Smooth muscle cell (in vitro differentiated cells): ENCODE measurements around the gene GALM. TPM values are rescaled to one million over a fixed set of nuclear protein-coding genes. Genes with fewer than 3 reads are reported as not detected.

ENCODE experiments used
- DNase-seq: peaks from one replicate; lab custom pipeline; 2025; ENCODE audit not compliant: unreplicated experiment; lab: John Stamatoyannopoulos, UW
- H2AFZ ChIP-seq: fragments of 200-600 bp; sonication (generic); 2 replicates; pipeline ENCODE4 v1.6.0; 2016; ENCODE audit warnings: antibody characterized with exemption, low read depth, mild to moderate bottlenecking
- H3F3A ChIP-seq: fragments of 200-600 bp; sonication (generic); 2 replicates; pipeline ENCODE4 v1.6.0; 2017; ENCODE audit warnings: antibody characterized with exemption, low read depth
- H3K27ac ChIP-seq: fragments of 200-600 bp; sonication (generic); 2 replicates; pipeline ENCODE4 v1.5.1; 2016; ENCODE audit warnings: low read depth, mild to moderate bottlenecking
- H3K27me3 ChIP-seq: fragments of 200-600 bp; sonication (generic); 2 replicates; pipeline ENCODE4 v1.6.1; 2016; ENCODE audit warnings: low read depth, mild to moderate bottlenecking
- H3K36me3 ChIP-seq: fragments of 200-600 bp; sonication (generic); 2 replicates; pipeline ENCODE4 v1.5.1; 2016; ENCODE audit warnings: low read depth
- H3K4me1 ChIP-seq: fragments of 200-600 bp; sonication (generic); 2 replicates; pipeline ENCODE4 v1.5.1; 2016; ENCODE audit warnings: low read depth
- H3K4me2 ChIP-seq: fragments of 200-600 bp; sonication (generic); 2 replicates; pipeline ENCODE4 v1.6.0; 2016; ENCODE audit warnings: mild to moderate bottlenecking
- H3K4me3 ChIP-seq: fragments of 200-600 bp; sonication (generic); 2 replicates; pipeline ENCODE4 v1.5.1; 2016; ENCODE audit warnings: mild to moderate bottlenecking
- H3K79me2 ChIP-seq: fragments of 200-600 bp; sonication (generic); 2 replicates; pipeline ENCODE4 v1.6.0; 2016; ENCODE audit warnings: low read depth, mild to moderate bottlenecking
- H3K9ac ChIP-seq: fragments of 200-600 bp; sonication (generic); 2 replicates; pipeline ENCODE4 v1.6.0; 2016; ENCODE audit warnings: low read depth
- H3K9me3 ChIP-seq: fragments of 200-600 bp; sonication (generic); replicated peaks from 2 replicates; pipeline ENCODE4 v1.5.1; 2016; ENCODE audit warnings: low read depth
- H4K20me1 ChIP-seq: fragments of 200-600 bp; sonication (generic); 2 replicates; pipeline ENCODE4 v1.6.0; 2016; ENCODE audit warnings: low read depth
- WGBS: methylation state at CpG from one replicate; pipeline ENCODE4 v1.1.7; 2016; ENCODE audit warnings: low lambda C conversion rate; 5-methylcytosine and 5-hydroxymethylcytosine counted together
- polyA plus RNA-seq: library from polyadenylated mRNA; unstranded; fragments of >200 nt; fragmentation: Nextera tagmentation; extraction: Ambion mirVana; gene quantifications from 2 replicates; pipeline ENCODE4 v1.2.1, GENCODE V29; 2016
- total RNA-seq: library from RNA; depleted of rRNA; stranded (reverse); fragments of >200 nt; gene quantifications from 2 replicates; pipeline ENCODE4 v1.2.3, GENCODE V29; 2014
- TF ChIP-seq, protein P1 (sequence below): fragments of 200-600 bp; sonication (generic); IDR thresholded peaks from 2 replicates; pipeline ENCODE4 v1.5.1; 2017; ENCODE audit warnings: borderline replicate concordance, mild to moderate bottlenecking, antibody characterized with exemption; ENCODE audit not compliant: insufficient read depth, poor library complexity, severe bottlenecking

The GALM gene
- total and polyA plus RNA-seq, 2 experiments from 2014 or later: 13.1 to 18.9 TPM

DNA sequence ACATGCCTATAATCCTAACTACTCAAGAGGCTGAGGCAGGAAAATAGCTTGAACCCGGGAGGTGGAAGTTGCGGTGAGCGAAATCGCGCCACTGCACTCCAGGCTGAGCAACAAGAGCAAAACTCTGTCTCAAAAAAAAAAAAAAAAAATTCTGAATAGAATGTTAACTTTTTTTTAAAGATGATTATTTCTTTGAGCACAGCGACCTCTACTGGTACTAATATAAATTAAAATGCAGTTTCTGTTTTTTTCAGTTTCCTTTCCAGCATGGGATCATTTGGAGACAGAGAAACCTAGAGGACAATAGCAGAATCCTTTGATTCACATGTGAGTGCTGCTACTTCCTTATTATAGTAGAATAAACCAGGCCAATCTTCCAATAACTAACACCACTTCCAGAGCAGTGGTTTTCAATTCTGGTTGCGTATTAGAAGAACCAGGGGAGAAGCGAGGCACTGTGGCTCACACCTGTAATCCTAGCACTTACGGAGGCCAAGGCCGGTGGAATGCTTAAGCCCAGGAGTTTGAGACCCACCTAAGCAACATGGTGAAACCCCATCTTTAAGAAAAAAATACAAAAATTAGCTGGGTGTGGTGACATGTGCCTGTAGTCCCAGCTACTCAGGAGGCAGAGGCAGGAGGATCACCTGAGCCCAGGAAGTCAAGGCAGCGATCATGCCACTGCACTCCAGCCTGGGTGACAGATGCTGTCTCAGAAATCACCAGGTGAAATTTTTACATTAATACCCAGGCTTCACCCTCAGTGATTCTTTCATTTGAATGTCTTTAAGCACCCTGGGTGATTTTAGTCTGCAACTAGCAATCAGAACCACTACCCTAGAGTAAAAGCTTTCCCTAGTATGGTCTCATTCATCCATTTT lies 75.2 kb downstream of the GALM start:
- Histone ChIP-seq H3F3A (peaks cover 25% of the 10 kb centered on the region), H3K9ac (no peak overlapping the region), H3K9me3 (no peaks in the 10 kb centered on the region), H3K27me3 (no peaks in the 10 kb centered on the region), H3K27ac (no peak overlapping the region), H2AFZ (no peak overlapping the region), H3K4me1 (no peaks in the 10 kb centered on the region), H3K79me2 (peaks cover 20% of the 10 kb centered on the region), H4K20me1 (peaks cover 48% of the 10 kb centered on the region), H3K4me3 (no peak overlapping the region), H3K4me2 (no peak overlapping the region), H3K36me3 (peaks cover 19% of the 10 kb centered on the region)
- TF ChIP-seq, protein P1, sequence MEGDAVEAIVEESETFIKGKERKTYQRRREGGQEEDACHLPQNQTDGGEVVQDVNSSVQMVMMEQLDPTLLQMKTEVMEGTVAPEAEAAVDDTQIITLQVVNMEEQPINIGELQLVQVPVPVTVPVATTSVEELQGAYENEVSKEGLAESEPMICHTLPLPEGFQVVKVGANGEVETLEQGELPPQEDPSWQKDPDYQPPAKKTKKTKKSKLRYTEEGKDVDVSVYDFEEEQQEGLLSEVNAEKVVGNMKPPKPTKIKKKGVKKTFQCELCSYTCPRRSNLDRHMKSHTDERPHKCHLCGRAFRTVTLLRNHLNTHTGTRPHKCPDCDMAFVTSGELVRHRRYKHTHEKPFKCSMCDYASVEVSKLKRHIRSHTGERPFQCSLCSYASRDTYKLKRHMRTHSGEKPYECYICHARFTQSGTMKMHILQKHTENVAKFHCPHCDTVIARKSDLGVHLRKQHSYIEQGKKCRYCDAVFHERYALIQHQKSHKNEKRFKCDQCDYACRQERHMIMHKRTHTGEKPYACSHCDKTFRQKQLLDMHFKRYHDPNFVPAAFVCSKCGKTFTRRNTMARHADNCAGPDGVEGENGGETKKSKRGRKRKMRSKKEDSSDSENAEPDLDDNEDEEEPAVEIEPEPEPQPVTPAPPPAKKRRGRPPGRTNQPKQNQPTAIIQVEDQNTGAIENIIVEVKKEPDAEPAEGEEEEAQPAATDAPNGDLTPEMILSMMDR: peak; percentile 62
- 89% methylated on average over 11 of the region's 11 CpGs for WGBS
- DNase-seq: no peak

DNA sequence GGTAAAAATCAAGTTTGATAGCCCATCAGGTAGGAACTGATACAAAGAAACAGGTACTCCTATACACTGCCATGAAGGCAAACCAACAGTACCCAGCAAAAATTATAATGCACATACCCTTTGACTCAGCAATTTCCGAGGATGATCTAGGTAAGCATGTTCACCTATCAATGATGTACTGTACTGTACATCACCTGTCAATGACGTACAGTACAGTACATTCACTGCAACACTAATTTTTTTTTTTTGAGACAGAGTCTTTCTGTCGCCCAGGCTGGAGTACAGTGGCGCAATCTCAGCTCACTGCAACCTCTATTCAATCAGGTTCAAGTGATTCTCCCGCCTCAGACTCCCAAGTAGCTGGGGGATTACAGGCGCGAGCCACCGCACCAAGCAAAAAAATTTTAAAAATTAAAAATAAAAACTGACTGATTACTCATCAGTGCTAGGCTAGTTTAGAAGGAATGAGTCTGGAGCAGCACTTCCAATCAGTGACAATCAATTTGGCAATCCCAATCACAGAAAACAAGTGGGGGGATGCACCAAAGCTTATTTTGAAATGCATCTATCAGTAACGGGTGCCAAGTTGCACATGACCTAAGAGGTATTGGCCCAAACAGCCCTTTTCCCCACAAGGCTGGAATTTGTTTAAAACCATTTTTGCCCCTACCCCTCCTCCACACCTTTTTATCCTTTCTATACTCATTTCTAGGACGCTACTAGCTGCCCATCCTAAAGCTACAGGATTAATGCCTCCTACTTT lies 77.1 kb downstream of the GALM start:
- Histone ChIP-seq H3K27ac (no peak overlapping the region), H3K9me3 (no peaks in the 10 kb centered on the region), H3K4me2 (no peak overlapping the region), H2AFZ (no peak overlapping the region), H3K4me3 (no peak overlapping the region), H3K27me3 (no peaks in the 10 kb centered on the region), H3K4me1 (peaks cover 5% of the 10 kb centered on the region), H3K9ac (no peak overlapping the region), H3F3A (peaks cover 43% of the 10 kb centered on the region), H3K36me3 (peaks cover 36% of the 10 kb centered on the region), H3K79me2 (peaks cover 39% of the 10 kb centered on the region), H4K20me1 (peaks cover 67% of the 10 kb centered on the region)
- TF ChIP-seq, protein P1: no peak
- WGBS: 94% methylated on average over 10 of the region's 10 CpGs
- DNase-seq: no peak

DNA sequence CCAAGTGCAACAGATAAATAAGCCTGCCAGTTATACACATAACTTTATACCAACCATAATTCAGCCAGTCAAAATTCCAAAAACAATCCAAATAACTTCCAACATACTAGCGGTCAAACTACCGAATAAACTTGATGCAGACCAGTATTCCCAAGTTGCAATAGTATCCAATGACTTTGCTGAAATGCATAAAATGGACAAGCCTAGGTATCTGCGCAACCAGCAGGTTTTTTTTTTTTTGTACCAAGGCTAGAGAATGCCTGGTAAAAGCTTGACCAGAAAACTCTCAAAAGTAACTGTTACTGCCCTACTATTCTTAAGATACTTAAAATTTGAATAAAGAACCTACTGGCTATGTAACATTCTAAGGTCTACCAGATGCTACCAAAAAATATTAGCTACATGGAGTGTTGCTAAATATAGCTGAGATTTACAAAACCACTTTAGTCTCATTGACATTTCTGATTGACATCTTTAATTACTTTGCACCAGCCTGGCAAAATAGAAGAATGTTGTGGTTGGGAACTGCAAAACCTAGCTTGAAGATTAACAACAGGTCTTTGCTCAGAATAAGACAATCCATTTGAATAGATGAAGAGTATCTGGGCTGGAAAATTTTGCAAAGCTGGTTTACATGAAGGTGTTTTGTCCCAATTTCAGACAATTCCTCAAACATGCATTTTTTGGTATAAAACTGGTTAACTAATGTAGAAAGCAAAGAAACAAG lies 77.9 kb downstream of the GALM start:
- Histone ChIP-seq H3K36me3 (peaks cover 43% of the 10 kb centered on the region), H3K4me2 (no peak overlapping the region), H3K27ac (no peak overlapping the region), H3K4me1 (peaks cover 14% of the 10 kb centered on the region), H3K79me2 (peaks cover 47% of the 10 kb centered on the region), H3K27me3 (no peaks in the 10 kb centered on the region), H3K4me3 (no peak overlapping the region), H3K9me3 (no peaks in the 10 kb centered on the region), H4K20me1 (peaks cover 75% of the 10 kb centered on the region), H2AFZ (no peak overlapping the region), H3F3A (peaks cover 49% of the 10 kb centered on the region), H3K9ac (no peak overlapping the region)
- TF ChIP-seq, protein P1: no peak
- WGBS: 99% methylated on average over 3 of the region's 3 CpGs
- no peak for DNase-seq
